ENCODE measurements around the gene TLE5.

The TLE5 gene

DNA sequence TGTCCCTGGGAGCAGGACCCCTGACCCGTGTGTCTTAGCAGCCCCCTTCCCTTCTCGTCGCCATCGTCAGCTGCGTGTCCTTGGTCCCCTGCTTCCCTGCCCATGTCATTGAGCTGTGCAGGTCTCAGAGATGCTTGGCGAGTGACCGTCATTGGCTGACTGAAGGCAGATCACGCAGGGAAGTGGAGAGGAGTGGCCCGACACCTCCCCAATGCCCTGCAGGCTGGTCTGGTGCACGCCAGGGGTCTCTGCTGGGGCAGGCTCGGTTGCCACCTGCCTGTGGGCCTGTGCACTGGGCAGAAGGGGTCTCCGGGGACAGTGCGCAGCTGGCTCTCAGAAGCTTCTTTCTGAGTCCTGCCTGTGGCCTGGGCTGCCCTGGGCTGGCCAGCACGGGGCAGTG is 38.0 kb upstream of the TLE5 start:
- in situ Hi-C loops (cut with HindIII; ENCODE audit: low sequenced_read_pairs): no loop called here
- TF ChIP-seq, protein P1, sequence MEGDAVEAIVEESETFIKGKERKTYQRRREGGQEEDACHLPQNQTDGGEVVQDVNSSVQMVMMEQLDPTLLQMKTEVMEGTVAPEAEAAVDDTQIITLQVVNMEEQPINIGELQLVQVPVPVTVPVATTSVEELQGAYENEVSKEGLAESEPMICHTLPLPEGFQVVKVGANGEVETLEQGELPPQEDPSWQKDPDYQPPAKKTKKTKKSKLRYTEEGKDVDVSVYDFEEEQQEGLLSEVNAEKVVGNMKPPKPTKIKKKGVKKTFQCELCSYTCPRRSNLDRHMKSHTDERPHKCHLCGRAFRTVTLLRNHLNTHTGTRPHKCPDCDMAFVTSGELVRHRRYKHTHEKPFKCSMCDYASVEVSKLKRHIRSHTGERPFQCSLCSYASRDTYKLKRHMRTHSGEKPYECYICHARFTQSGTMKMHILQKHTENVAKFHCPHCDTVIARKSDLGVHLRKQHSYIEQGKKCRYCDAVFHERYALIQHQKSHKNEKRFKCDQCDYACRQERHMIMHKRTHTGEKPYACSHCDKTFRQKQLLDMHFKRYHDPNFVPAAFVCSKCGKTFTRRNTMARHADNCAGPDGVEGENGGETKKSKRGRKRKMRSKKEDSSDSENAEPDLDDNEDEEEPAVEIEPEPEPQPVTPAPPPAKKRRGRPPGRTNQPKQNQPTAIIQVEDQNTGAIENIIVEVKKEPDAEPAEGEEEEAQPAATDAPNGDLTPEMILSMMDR (IDR thresholded peaks at IDR 0.05; ENCODE audit: low read depth, low read length): no peak
- H3K4me3 ChIP-seq (ENCODE audit: low read depth, low read length): no peak overlapping the region
- DNase-seq (ENCODE audit: low read depth, low spot score): no peak

DNA sequence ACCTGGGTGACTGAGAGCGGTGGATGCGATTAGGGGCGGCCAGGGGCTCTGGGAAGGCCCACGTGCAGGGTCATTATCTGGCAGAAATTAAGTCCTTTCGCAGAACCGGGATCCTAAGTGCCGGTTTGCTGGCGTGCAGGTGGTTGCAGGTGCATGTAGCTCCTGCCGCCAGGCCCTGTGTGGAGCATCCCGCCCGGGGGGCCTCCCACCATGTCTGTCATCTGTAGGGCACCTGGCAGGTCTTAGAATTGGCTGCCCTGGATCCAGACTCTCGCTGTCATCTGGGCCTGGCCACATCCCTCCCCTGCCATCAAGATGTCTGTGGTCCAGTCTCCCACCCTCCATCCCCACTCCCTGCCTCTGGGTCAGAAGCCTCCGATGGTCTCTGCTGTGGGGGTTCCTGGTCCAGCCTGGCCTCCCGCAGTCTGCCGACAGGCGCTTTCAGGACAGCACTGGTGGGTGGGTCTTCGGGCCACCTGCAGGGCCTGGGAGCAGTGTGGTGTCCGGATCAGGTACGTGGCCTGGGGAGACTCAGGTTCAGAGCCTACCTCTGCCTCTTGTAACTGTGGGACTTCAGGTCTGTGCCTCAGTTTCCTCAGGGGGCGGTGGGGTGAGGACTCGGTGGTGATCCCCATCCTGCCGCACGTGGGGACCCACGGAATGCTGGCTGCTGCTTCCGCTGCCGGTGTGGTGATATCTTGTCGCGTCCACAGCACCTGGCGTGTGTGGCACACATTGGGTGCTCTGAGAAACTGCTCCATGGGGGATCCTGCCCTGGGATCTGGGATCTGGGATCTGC is 37.3 kb upstream of the TLE5 start:
- DNase-seq (ENCODE audit: low read depth, low spot score): no peak
- in situ Hi-C loops (cut with HindIII; ENCODE audit: low sequenced_read_pairs): no loop called here
- TF ChIP-seq, protein P1 (IDR thresholded peaks at IDR 0.05; ENCODE audit: low read depth, low read length): no peak
- H3K4me3 ChIP-seq (ENCODE audit: low read depth, low read length): no peak overlapping the region

DNA sequence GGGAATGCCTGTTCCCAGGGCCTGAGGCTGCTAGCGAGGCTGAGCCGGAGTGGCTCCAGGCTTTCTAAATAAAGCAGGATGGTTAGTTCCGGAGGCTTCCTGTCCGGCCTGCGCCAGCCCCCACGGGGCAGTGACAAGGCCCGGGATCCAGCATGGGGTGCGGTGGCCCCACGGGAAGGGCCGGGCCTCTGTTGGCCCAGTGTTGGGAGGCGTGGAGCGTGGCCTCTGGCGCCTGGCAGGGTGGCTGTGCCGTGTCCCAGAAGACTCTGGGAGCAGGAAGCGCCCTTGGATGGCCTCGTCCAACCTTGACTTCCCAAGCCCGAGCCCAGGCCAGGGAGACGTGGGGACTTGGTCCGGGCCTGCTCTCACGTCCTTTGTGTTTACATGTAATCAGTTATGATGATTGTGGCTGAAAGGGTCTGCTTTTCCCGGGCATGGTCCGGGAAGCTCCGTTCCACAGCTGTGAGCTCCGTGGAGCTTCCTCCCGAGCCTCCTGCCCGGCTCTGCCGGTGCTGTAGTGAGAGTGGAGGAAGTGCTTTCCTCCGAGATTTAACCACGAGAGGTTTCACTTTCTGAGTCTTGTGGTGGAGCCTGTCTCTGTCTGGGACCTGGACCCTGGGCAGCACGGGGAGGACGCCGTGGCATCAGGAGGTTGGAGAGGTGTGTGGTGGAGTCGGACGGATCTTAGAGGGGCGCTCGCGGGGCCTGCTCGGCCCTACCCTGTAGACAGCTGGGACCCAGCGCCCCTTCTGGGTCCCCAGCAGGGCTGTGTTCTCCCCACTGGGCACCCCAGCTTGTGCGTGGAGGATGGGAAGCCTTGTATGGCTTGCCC is 36.4 kb upstream of the TLE5 start:
- in situ Hi-C loops (cut with HindIII; ENCODE audit: low sequenced_read_pairs): no loop called here
- no peak overlapping the region for H3K4me3 ChIP-seq (ENCODE audit: low read depth, low read length)
- DNase-seq (ENCODE audit: low read depth, low spot score): peak; percentile 10
- TF ChIP-seq, protein P1 (IDR thresholded peaks at IDR 0.05; ENCODE audit: low read depth, low read length): no peak

DNA sequence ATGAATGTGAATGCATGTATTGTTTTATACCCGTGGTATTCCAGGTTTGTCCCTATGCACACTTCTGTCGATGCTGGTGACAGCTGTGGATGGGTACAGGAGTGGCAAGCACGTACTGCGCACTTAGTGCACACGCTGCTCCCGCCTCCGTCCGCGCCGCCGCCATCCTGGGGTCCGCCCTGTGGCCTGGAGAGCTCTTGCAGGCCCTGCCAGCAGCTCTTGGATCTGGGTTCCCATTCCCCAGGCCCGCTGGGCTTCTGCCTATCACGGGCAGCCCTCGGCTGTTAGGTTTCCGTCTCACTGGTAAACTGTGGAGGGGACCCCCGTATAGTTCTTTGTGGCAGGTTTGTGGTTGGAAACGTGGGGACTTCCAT is 35.8 kb upstream of the TLE5 start:
- H3K4me3 ChIP-seq (ENCODE audit: low read depth, low read length): no peak overlapping the region
- in situ Hi-C loops (cut with HindIII; ENCODE audit: low sequenced_read_pairs): no loop called here
- DNase-seq (ENCODE audit: low read depth, low spot score): no peak
- TF ChIP-seq, protein P1 (IDR thresholded peaks at IDR 0.05; ENCODE audit: low read depth, low read length): no peak

DNA sequence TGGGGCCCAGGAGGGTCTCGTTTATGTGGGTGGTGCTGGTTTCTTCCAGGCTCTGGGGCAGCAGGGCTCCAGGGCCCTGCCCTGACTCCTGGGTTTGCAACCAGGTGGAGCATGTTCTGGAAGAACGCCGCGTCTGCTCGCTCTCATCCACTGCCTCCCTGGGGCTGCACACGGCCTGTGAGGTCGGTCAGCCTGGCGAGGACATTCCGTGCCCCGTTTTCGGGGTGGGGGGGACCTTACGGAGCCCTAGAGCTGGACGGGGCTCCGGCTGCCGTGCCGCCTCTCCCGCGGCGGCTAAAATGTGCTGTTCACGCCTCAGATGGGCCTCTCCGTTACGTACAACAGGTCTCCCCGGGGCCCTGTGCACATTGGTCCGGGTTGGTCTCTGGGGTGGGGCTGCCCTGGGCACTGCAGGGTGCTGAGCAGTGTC is 35.2 kb upstream of the TLE5 start:
- DNase-seq (ENCODE audit: low read depth, low spot score): no peak

GRCh38 chr19:3096902-3097326 is 34.6 kb upstream of the TLE5 start:
- in situ Hi-C loops (cut with HindIII; ENCODE audit: low sequenced_read_pairs): no loop called here
- DNase-seq (ENCODE audit: low read depth, low spot score): no peak
- no peak overlapping the region for H3K4me3 ChIP-seq (ENCODE audit: low read depth, low read length)
- TF ChIP-seq, protein P1 (IDR thresholded peaks at IDR 0.05; ENCODE audit: low read depth, low read length): no peak

More for the DNA sequence above, 35.2 kb upstream of the TLE5 start:
- no peak overlapping the region for H3K4me3 ChIP-seq (ENCODE audit: low read depth, low read length)
- TF ChIP-seq, protein P1 (IDR thresholded peaks at IDR 0.05; ENCODE audit: low read depth, low read length): no peak
- in situ Hi-C loops (cut with HindIII; ENCODE audit: low sequenced_read_pairs): no loop called here

Measured in astrocyte of the spinal cord (primary cell).